Hepatocyte (in vitro differentiated cells): Measurements from ENCODE around the gene TFDP3.

Source experiments
- EZH2 ChIP-seq: fragments of 200-600 bp; sonication (generic); IDR thresholded peaks from 2 replicates; pipeline ENCODE4 v1.6.1; 2016; ENCODE audit warnings: antibody characterized with exemption, mild to moderate bottlenecking, borderline replicate concordance
- EZH2phosphoT487 ChIP-seq: fragments of 200-600 bp; sonication (generic); IDR thresholded peaks from one replicate; pipeline ENCODE4 v1.6.1; 2018; ENCODE audit warnings: antibody characterized with exemption, mild to moderate bottlenecking, low read depth, moderate library complexity; ENCODE audit not compliant: unreplicated experiment, severe bottlenecking
- TF ChIP-seq, protein P1 (sequence below): fragments of 200-600 bp; sonication (generic); IDR thresholded peaks from 2 replicates; pipeline ENCODE4 v1.5.1; 2016; ENCODE audit warnings: antibody characterized with exemption, mild to moderate bottlenecking; ENCODE audit not compliant: poor library complexity

DNA sequence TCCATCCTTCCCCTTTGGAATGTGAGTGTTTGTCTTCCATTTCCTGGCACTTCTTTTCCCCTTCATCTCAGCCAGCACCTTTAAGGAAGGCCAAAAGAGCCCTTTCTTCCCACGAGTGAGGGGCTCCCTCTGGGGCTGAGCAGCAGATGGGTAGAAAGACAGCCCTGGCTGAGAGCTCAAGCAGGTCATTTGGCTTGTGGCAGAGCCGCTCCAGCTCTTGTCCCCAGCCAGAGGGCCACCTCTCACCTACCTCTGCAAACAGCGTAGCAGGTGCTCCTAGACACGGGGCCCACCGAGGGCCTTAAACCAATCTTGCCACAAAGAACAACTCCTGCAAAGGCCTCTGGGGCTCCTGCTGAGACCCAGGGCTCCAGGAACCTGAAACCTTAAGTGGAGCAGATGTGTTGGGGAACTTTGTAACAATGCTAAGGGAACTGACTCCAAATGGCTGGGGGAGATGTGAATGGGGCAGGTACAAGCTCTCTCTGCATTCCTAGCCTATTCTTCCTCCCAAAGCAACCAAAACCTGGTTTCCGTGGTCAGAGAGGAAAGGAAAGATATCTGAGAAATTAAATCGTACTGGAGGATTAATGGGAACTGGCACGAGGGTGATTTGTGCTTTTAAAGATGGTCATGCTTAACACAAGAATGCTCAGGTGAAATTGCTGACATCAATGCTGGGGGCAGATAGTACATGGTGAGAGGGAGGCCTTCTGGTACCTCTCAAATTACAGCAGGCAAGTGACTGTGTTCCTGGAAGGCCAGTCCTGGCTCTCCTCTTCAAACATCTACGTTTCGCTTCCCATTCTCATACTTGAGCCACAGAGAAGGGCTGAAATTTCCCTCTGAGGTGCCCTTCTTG is 27.0 kb downstream of the TFDP3 start:
- TF ChIP-seq EZH2 = no peak
- TF ChIP-seq EZH2phosphoT487 = no peak
- TF ChIP-seq, protein P1, sequence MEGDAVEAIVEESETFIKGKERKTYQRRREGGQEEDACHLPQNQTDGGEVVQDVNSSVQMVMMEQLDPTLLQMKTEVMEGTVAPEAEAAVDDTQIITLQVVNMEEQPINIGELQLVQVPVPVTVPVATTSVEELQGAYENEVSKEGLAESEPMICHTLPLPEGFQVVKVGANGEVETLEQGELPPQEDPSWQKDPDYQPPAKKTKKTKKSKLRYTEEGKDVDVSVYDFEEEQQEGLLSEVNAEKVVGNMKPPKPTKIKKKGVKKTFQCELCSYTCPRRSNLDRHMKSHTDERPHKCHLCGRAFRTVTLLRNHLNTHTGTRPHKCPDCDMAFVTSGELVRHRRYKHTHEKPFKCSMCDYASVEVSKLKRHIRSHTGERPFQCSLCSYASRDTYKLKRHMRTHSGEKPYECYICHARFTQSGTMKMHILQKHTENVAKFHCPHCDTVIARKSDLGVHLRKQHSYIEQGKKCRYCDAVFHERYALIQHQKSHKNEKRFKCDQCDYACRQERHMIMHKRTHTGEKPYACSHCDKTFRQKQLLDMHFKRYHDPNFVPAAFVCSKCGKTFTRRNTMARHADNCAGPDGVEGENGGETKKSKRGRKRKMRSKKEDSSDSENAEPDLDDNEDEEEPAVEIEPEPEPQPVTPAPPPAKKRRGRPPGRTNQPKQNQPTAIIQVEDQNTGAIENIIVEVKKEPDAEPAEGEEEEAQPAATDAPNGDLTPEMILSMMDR = no peak
